Keratinocyte (primary cell): ENCODE data around the gene INPP5A.

ENCODE experiments used
- EZH2 ChIP-seq: IDR thresholded peaks from one replicate; pipeline ENCODE4 v1.6.1; 2012; ENCODE audit warnings: inconsistent platforms, mild to moderate bottlenecking, low read length, moderate library complexity
- TF ChIP-seq, protein P1 (sequence below), 3 experiments: IDR thresholded peaks in 1 of 3; conservative IDR thresholded peaks in 1 of 3; optimal IDR thresholded peaks in 1 of 3; 2 replicates in 2 of 3; 3 replicates in 1 of 3; pipeline versions ENCODE3 to v1.5.1; 2011; ENCODE audit warnings: low read length in 3 of 3, mild to moderate bottlenecking in 3 of 3, moderate library complexity in 2 of 3, control low read depth in 1 of 3, inconsistent platforms in 1 of 3; ENCODE audit not compliant: insufficient read depth in 2 of 3; ENCODE audit errors: extremely low read depth in 1 of 3

DNA sequence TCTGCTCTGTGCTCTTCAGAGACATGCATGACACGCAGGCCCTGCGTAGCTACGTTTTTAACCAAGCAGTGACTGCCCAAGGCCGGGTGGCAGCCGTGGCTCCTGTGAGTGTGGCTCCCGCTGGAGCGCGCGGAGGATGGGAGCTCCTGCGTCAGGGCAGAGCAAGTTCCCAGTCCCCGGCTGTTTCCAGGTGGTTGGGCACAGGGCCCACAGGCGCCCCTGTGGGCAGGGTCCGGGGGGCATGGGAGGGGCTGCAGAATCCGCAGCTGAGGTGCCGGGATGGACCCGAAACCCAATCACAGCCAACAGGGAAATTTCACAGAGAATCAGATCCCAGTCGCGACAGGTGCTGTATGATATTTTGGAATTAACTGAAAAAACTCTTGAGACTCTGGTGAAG lies 238.6 kb downstream of the INPP5A start:
- TF ChIP-seq, protein P1, sequence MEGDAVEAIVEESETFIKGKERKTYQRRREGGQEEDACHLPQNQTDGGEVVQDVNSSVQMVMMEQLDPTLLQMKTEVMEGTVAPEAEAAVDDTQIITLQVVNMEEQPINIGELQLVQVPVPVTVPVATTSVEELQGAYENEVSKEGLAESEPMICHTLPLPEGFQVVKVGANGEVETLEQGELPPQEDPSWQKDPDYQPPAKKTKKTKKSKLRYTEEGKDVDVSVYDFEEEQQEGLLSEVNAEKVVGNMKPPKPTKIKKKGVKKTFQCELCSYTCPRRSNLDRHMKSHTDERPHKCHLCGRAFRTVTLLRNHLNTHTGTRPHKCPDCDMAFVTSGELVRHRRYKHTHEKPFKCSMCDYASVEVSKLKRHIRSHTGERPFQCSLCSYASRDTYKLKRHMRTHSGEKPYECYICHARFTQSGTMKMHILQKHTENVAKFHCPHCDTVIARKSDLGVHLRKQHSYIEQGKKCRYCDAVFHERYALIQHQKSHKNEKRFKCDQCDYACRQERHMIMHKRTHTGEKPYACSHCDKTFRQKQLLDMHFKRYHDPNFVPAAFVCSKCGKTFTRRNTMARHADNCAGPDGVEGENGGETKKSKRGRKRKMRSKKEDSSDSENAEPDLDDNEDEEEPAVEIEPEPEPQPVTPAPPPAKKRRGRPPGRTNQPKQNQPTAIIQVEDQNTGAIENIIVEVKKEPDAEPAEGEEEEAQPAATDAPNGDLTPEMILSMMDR (optimal IDR thresholded peaks at IDR 0.05 in 1 of 3, IDR thresholded peaks at IDR 0.05 in 1 of 3, conservative IDR thresholded peaks at IDR 0.05 in 1 of 3; ENCODE audit: extremely low read depth in 1 of 3, insufficient read depth in 2 of 3, low read length in 3 of 3), result no peak
- no peak for TF ChIP-seq EZH2
